Endothelial cell of umbilical vein (primary cell): ENCODE results near the gene ATP5F1B. TPM values are rescaled to one million over a fixed set of nuclear protein-coding genes. Genes with fewer than 3 reads are reported as not detected.

Experiments
- BruUV-seq: library from RNA; stranded (reverse); fragments of 400-500 nt; replicated peaks from 2 replicates; lab custom pipeline; 2021; lab: Mats Ljungman, UMichigan
- CTCF ChIA-PET: fragments of 300-600, 350-600 bp; sonication (Branson Sonifier 250); formaldehyde crosslinking; loops from one replicate; lab custom pipeline; 2021; ENCODE audit warnings: antibody characterized with exemption, inconsistent platforms; lab: Charles Lee
- POLR2A ChIA-PET: fragments of 300-600, 350-600 bp; sonication (Branson Sonifier 250); formaldehyde crosslinking; loops from one replicate; lab custom pipeline; 2021; ENCODE audit warnings: antibody characterized with exemption, inconsistent platforms; lab: Charles Lee
- DNase-seq: peaks from one replicate; pipeline ENCODE4 v3.0.0-alpha.2; 2011; ENCODE audit warnings: low read depth, low spot score
- FAIRE-seq: peaks from 2 replicates; lab custom pipeline; 2011; peaks lifted over from hg19 to GRCh38; lab: Jason Lieb, UNC
- H2AFZ ChIP-seq: 2 replicates; pipeline ENCODE4 v1.6.0; 2012; ENCODE audit warnings: low read depth, low read length, control low read depth, inconsistent platforms
- H3K27ac ChIP-seq: 2 replicates; pipeline ENCODE4 v1.5.1; 2011; ENCODE audit warnings: low read depth, mild to moderate bottlenecking, control low read depth, low read length, moderate library complexity; ENCODE audit not compliant: insufficient read depth
- H3K27me3 ChIP-seq, 2 experiments: 2 replicates each; pipeline versions ENCODE4 v1.6.0 to v1.6.1; 2011; ENCODE audit warnings: low read length in 2 of 2, mixed read lengths in 1 of 2; ENCODE audit not compliant: control insufficient read depth in 2 of 2, insufficient read depth in 2 of 2
- H3K36me3 ChIP-seq, 2 experiments: 2 replicates in 1 of 2; 3 replicates in 1 of 2; pipeline ENCODE4 v1.5.1; 2011; ENCODE audit warnings: low read length in 2 of 2, mild to moderate bottlenecking in 1 of 2, moderate library complexity in 1 of 2; ENCODE audit not compliant: control insufficient read depth in 2 of 2, insufficient read depth in 2 of 2; ENCODE audit errors: extremely low read depth in 1 of 2
- H3K4me1 ChIP-seq: 3 replicates; pipeline ENCODE4 v1.5.1; 2011; ENCODE audit warnings: mild to moderate bottlenecking, low read length; ENCODE audit not compliant: control insufficient read depth, insufficient read depth; ENCODE audit errors: extremely low read depth
- H3K4me2 ChIP-seq: 2 replicates; pipeline ENCODE4 v1.6.1; 2011; ENCODE audit warnings: low read length, control low read depth, mixed read lengths; ENCODE audit not compliant: insufficient read depth
- H3K4me3 ChIP-seq, 3 experiments: fragments of 200-600 bp in 1 of 3; sonication (generic), shearing (Covaris generic) in 1 of 3; replicated peaks in 1 of 3; 2 replicates each; pipeline ENCODE4 v1.5.1; 2011 to 2016; ENCODE audit warnings: control low read depth in 3 of 3, low read length in 3 of 3, mild to moderate bottlenecking in 2 of 3, inconsistent platforms in 1 of 3, low read depth in 1 of 3, moderate library complexity in 1 of 3; ENCODE audit not compliant: insufficient read depth in 1 of 3
- H3K79me2 ChIP-seq: 2 replicates; pipeline ENCODE4 v1.6.0; 2012; ENCODE audit warnings: low read length, inconsistent platforms; ENCODE audit not compliant: control insufficient read depth, insufficient read depth
- H3K9ac ChIP-seq: replicated peaks from 2 replicates; pipeline ENCODE3; 2011; ENCODE audit warnings: low read length, control low read depth; ENCODE audit not compliant: insufficient read depth; ENCODE audit errors: extremely low read depth
- H3K9me1 ChIP-seq: replicated peaks from 3 replicates; pipeline ENCODE4 v1.6.0; 2011; ENCODE audit warnings: mild to moderate bottlenecking, low read length; ENCODE audit not compliant: control insufficient read depth, insufficient read depth; ENCODE audit errors: extremely low read depth
- H3K9me3 ChIP-seq: replicated peaks from 2 replicates; pipeline ENCODE4 v1.5.1; 2012; ENCODE audit warnings: low read length, inconsistent platforms; ENCODE audit not compliant: control insufficient read depth, insufficient read depth
- H4K20me1 ChIP-seq: replicated peaks from 2 replicates; pipeline ENCODE3; 2011; ENCODE audit warnings: mild to moderate bottlenecking, low read length; ENCODE audit not compliant: control insufficient read depth, insufficient read depth; ENCODE audit errors: extremely low read depth
- CTCF ChIP-seq, 2 donors: IDR thresholded peaks; 1 replicate in 1 of 2; 2 replicates in 1 of 2; pipeline ENCODE4 v1.5.1; 2011; ENCODE audit warnings: low read length in 2 of 2, mild to moderate bottlenecking in 2 of 2, moderate library complexity in 2 of 2, control low read depth in 1 of 2, inconsistent platforms in 1 of 2, low read depth in 1 of 2; ENCODE audit not compliant: insufficient read depth in 1 of 2; ENCODE audit errors: extremely low read depth in 1 of 2
- EZH2 ChIP-seq: IDR thresholded peaks from 2 replicates; pipeline ENCODE4 v1.6.1; 2012; ENCODE audit warnings: borderline replicate concordance, low read depth, mild to moderate bottlenecking, moderate library complexity, low read length, inconsistent platforms; ENCODE audit not compliant: severe bottlenecking
- FOS ChIP-seq: IDR thresholded peaks from 2 replicates; pipeline ENCODE4 v1.6.1; 2011; ENCODE audit warnings: mild to moderate bottlenecking, low read length, moderate library complexity, borderline replicate concordance; ENCODE audit not compliant: insufficient read depth
- POLR2A ChIP-seq: IDR thresholded peaks from 2 replicates; pipeline ENCODE4 v1.6.1; 2012; ENCODE audit warnings: low read depth, mild to moderate bottlenecking, control low read depth, low read length
- POLR2AphosphoS5 ChIP-seq: IDR thresholded peaks from 2 replicates; pipeline ENCODE4 v1.6.1; 2012; ENCODE audit warnings: low read depth, mild to moderate bottlenecking, control low read depth, low read length, moderate library complexity; ENCODE audit not compliant: insufficient read depth
- dilution Hi-C: fragments of 300-500 bp; cut with MboI; formaldehyde crosslinking; loops from one replicate; pipeline ENCODE4 v1.15.0; 2019; ENCODE audit warnings: low sequenced_read_pairs; ENCODE audit not compliant: extremely low pct_ligation_motif_present
- intact Hi-C: fragments of 100-400 bp; cut with micrococcal nuclease; formaldehyde crosslinking; loops from one replicate; pipeline ENCODE4 v1.10.0; 2022
- polyA plus RNA-seq, 4 experiments: library from polyadenylated mRNA; depleted of rRNA in 3 of 4; stranded (reverse) in 3 of 4; unstranded in 1 of 4; fragments of >200 nt; gene quantifications; 2 replicates each; pipeline versions ENCODE4 v1.2.1 to v1.2.3, GENCODE V29; 2011 to 2012; ENCODE audit warnings: missing spikeins in 1 of 4
- total RNA-seq: library from RNA; stranded (reverse); gene quantifications from 2 replicates; pipeline ENCODE4 v1.2.3, GENCODE V29; 2021

ATP5F1B gene
- total and polyA plus RNA-seq, 2 donors (not counting 3 experiments of a cell fraction or from before 2014, with no cell fraction given) = 590 to 829 TPM

- dilution Hi-C loops = no loop called here
- intact Hi-C loops = loop anchor here (1.0 kb wide), 1 partner anchor 7 kb away; no protein-coding TSS in a partner anchor
- Histone ChIP-seq H3K9ac (peak overlapping the region; percentile 74), H3K79me2 (peaks cover 62% of the 10 kb centered on the region), H3K27ac (peak overlapping the region; percentile 66), H3K4me1 (peaks cover 30% of the 10 kb centered on the region), H3K9me3 (no peaks in the 10 kb centered on the region), H3K27me3 (no peaks in the 10 kb centered on the region), H4K20me1 (no peaks in the 10 kb centered on the region), H3K4me2 (peak overlapping the region; percentile 91), H2AFZ (no peak overlapping the region), H3K4me3 (peak overlapping the region; percentile 87 to 99 (median 89)), H3K36me3 (peaks cover 0 to 1% of the 10 kb centered on the region in 2 experiments), H3K9me1 (no peaks in the 10 kb centered on the region)
- TF ChIP-seq FOS (no peak), POLR2AphosphoS5 (peak; percentile 36), CTCF (IDR thresholded peaks at IDR 0.05; ENCODE audit: extremely low read depth in 1 of 2, insufficient read depth in 1 of 2, low read depth in 1 of 2, low read length in 2 of 2) (no peak), POLR2A (peak; percentile 28), EZH2 (no peak)
- FAIRE-seq = peak; percentile 79
- ChIA-PET POLR2A (interaction anchor here (0.7 to 1.4 kb wide), 4 partner anchors 8 to 432 kb away, joined by 3 to 7 read pairs (median 4); no protein-coding TSS in a partner anchor), CTCF (interaction anchor here (0.6 to 13.9 kb wide), 12 partner anchors 7 to 509 kb away, joined by 3 to 150 read pairs (median 4); partner anchors contain the start of gene SMARCC2)
- BruUV-seq = TSS peak; percentile 12
- DNase-seq = peak; percentile 80
Measured at GRCh38 chr12:56628671-56629458, 16.9 kb downstream of the ATP5F1B start.
